GM12864 (cell line): ENCODE results near the gene CD93.

Experiments used
- DNase-seq: peaks from one replicate; pipeline ENCODE4 v3.0.0-alpha.2; 2011; ENCODE audit warnings: low read depth
- H3K4me3 ChIP-seq: 2 replicates; pipeline ENCODE4 v1.5.1; 2011; ENCODE audit warnings: mild to moderate bottlenecking, low read depth, low read length, control low read depth
- CTCF ChIP-seq: IDR thresholded peaks from 2 replicates; pipeline ENCODE4 v1.5.1; 2011; ENCODE audit warnings: low read depth, mild to moderate bottlenecking, moderate library complexity, low read length, control low read depth, inconsistent platforms; ENCODE audit errors: missing control alignments

Gene CD93

GRCh38 chr20:23061734-23062561 lies 24.2 kb downstream of the CD93 start:
- DNase-seq = no peak
- TF ChIP-seq CTCF = peak; percentile 6
- no peak overlapping the region for H3K4me3 ChIP-seq

DNA sequence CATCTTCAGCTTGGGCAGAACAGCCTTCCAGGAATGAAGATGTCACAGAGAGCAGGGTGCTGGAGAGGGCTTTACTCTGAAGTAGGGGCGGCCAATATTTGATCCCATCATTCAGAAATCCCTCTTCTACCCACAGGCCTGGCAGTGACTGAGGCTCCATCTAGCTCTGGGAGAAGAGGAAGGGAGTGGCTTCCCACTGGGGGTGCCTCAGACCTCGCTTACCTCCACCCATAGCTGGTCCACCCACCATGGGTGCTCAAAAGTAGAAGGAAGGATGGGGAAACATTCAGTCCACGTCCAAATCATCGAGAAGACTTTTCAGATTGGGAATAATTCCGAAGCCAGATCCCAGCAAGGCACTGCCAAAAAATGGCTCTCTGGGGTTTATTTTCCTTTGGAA lies 24.9 kb downstream of the CD93 start:
- TF ChIP-seq CTCF = no peak

DNA sequence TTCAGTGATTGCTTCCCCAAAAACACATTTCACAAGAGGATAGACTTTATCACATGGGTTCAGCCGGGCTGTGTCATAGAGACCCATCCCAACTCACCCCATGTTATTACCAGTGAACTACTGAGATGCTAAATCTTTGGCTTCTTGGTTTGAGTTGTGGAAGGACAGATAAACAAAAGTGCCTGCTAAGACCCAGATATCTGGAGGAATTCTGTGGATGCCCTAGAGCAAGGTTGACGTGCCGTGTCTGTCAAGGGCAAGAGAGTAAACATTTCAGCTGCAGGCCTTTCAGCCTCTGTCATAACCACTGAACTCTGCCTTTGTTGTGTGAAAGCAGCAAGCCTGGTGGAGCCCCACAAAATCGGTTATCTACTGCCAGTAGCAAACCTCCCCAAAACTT lies 25.5 kb downstream of the CD93 start:
- H3K4me3 ChIP-seq = no peak overlapping the region
- no peak for DNase-seq
- no peak for TF ChIP-seq CTCF

More for the DNA sequence above, 24.9 kb downstream of the CD93 start:
- DNase-seq = no peak
- no peak overlapping the region for H3K4me3 ChIP-seq

- no peak for TF ChIP-seq CTCF
- no peak overlapping the region for H3K4me3 ChIP-seq
- DNase-seq = no peak
Observed at GRCh38 chr20:23059846-23060245, 26.3 kb downstream of the CD93 start.

- no peak for DNase-seq
- no peak for TF ChIP-seq CTCF
- no peak overlapping the region for H3K4me3 ChIP-seq
Observed at GRCh38 chr20:23059001-23059400, 27.1 kb downstream of the CD93 start.

- no peak overlapping the region for H3K4me3 ChIP-seq
- no peak for DNase-seq
- TF ChIP-seq CTCF = no peak
Observed at GRCh38 chr20:23058240-23058639, 27.9 kb downstream of the CD93 start.

- TF ChIP-seq CTCF = no peak
- no peak for DNase-seq
- no peak overlapping the region for H3K4me3 ChIP-seq
Observed at GRCh38 chr20:23052904-23053303, 33.2 kb downstream of the CD93 start.
